ENCODE measurements around the gene GPR35.
A peak's percentile ranks its signal among the peaks of the same experiment; 100 is the strongest.

GPR35 gene

DNA sequence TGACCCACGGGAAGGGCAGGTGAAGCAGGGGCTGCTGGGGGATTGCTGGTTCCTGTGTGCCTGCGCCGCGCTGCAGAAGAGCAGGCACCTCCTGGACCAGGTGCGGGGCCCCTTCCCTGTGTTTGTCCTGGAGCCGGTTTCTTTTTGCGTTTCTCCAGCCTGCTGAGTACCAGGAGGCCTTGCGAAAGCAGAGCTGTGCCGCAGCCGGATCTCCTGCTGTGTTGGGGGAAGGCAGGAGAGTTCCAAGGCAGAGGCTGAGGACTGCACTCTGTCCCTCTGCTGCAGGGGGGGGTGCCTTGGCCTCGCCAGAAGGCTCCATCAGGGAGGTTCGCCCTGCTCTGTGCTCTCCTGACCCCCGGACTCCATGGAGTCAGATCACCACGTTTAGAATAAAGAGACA lies 35.9 kb upstream of the GPR35 start:
- no peak for DNase-seq

DNA sequence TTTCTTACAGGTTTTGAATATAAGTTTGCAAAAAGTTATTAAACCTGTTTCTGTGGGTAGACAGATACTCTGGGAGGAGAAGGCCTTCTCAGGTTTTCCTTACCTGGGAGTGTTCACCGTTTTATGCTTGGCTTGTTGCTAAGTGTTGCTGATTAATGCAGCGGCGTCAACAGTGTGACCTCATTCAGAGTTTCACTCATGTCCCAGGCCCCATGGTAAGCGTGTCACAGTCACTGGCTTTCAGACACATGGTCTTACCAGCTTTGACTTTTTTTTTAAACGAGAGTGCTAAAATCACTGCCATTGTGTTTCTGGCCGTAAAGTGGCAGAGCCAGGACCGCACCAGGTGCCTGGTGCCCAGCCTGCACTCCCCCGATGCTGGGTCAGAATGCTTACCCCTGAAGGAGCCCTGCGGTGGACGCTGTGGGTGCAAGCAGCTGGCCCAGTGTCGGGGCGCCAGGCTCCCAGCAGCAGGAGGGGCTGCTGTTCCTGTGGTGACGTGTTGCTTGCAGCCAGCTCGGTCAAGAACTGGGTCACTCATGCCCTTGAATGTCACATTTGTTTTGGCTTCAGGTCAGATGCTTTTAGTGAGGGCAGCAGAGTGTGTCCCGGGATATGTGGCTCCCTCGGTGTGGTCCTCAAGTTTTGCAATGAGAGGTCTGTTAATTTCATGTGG lies 35.3 kb upstream of the GPR35 start:
- no peak for DNase-seq

DNA sequence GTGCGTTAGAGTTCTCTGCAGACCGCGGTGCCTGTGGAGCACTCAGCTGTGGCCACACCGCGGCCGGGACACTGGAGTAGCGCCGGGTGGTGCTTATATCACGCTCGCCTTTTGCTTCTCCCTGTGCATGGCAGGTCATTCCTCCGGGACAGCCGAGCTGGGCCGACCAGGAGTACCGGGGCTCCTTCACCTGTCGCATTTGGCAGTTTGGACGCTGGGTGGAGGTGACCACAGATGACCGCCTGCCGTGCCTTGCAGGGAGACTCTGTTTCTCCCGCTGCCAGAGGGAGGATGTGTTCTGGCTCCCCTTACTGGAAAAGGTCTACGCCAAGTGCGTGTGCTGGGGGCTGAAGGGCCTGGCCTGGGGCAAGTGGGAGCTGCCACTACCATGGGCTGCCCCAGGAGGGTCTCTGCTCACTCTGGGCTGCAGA lies 34.6 kb upstream of the GPR35 start:
- no peak for DNase-seq

DNA sequence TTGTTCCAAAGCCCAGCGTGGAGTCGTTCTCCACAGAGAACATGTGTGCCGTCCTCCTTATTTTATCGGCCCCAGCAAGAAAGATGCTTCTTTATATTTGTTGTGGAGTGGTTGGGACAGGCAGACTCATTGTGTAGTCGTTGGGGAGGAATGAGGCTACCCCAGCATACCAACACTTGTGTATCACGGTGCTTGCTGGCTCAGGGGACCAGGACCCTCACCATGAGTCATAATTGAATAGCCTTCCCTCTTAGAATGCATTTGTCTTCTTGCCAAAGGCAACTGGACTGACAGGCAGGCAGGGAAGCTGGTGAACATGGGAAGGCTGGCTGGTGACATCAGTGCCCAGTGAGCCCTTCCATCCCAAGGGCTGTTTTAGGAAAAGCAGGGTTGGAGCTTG lies 34.1 kb upstream of the GPR35 start:
- no peak for DNase-seq

DNA sequence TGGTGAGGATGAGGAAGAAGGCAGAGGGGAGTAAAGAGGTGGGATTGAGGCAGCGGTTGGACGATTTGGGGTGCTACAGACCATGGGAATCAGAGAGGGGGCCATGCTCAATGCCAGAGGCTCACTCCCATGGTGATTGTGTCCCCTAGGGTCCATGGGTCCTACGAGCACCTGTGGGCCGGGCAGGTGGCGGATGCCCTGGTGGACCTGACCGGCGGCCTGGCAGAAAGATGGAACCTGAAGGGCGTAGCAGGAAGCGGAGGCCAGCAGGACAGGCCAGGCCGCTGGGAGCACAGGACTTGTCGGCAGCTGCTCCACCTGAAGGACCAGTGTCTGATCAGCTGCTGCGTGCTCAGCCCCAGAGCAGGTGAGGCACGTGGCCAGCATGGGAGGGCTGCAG lies 33.5 kb upstream of the GPR35 start:
- DNase-seq, result no peak

DNA sequence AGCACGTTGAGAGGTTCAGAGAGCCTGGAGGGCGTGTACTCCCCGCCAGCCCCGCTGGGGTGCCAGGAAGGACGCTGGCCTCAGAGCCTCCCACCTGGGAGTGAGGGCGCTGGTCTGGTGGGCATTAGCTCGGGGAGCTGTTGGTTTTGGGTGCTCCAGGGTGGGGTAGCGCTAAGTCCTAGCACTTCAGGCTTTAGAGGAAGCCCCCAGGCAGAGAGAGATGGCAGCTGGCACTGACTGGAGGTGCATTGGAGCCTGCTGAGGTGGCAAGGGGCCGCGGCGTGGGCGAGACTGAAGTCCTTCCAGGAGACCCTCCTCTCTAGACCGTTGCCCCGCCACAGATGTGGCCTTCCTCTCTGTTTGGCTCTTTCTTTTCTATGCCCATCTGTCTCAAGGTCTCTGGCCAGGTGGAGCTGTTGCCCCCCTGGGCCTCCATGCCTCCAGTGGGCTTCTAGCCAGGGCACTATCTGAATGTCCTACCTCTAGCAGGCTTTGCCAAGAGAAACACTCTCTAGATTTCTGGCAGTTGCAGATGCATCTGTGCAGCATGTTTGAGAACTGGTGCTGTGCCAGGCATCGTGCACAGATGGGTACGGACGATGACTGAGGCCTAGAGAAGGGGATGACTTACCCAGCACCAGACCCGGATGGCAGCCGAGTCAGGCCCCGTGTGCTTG lies 32.1 kb upstream of the GPR35 start:
- DNase-seq, result no peak

DNA sequence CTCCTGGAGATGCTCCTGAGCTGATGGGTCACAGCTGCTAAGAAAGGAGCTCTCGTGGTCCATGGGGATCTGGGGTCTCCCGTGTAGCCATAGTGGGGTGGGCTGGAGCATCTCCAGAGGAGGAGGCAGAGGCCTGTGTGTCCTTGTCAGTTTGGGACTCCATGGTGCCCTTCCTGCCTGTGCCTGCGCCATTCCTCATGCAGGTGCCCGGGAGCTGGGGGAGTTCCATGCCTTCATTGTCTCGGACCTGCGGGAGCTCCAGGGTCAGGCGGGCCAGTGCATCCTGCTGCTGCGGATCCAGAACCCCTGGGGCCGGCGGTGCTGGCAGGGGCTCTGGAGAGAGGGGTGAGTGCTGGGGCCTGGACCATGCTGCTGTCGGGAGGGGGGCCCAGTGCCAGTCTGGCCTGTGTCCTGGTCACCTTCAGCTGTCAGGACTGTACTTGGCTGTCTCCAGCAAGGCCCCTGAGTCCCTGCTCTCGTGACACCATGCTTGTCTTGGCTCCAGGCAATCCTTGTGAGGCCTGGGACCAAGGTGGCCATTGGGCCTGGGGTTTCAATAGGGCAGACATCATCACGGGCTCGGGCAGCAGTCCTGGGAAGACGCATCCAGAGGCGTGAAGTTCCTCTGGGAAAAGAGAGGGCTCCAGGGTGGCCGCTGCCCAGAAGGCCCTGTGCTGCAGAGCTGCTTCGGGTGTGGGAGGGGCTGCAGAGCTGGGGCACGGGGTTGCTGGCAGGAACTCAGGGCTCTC lies 31.4 kb upstream of the GPR35 start:
- DNase-seq, result no peak

DNA sequence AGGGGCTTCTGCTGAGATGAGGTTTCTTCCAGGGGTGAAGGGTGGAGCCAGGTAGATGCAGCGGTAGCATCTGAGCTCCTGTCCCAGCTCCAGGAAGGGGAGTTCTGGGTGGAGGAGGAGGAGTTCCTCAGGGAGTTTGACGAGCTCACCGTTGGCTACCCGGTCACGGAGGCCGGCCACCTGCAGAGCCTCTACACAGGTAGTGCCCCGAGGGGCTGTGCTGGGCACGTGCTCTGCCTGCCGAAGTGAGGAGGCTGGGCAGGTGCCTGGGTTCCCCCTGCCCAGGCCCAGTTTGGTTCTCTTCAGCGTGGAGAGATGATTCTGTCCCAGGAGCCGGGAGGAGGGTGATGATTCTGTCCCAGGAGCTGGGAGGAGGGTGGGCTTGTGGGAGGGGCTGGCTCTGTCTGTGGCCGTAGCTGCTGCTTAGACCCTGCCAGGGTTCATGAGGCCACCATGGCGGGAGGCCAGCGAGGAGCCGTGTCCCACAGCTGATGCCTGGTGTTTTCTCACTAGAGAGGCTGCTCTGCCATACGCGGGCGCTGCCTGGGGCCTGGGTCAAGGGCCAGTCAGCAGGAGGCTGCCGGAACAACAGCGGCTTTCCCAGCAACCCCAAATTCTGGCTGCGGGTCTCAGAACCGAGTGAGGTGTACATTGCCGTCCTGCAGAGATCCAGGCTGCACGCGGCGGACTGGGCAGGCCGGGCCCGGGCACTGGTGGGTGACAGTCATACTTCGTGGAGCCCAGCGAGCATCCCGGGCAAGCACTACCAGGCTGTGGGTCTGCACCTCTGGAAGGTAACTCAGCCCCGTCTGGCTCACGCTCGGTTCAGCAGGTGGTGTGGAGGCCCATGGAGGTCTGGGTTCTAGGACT lies 30.5 kb upstream of the GPR35 start:
- no peak for DNase-seq

DNA sequence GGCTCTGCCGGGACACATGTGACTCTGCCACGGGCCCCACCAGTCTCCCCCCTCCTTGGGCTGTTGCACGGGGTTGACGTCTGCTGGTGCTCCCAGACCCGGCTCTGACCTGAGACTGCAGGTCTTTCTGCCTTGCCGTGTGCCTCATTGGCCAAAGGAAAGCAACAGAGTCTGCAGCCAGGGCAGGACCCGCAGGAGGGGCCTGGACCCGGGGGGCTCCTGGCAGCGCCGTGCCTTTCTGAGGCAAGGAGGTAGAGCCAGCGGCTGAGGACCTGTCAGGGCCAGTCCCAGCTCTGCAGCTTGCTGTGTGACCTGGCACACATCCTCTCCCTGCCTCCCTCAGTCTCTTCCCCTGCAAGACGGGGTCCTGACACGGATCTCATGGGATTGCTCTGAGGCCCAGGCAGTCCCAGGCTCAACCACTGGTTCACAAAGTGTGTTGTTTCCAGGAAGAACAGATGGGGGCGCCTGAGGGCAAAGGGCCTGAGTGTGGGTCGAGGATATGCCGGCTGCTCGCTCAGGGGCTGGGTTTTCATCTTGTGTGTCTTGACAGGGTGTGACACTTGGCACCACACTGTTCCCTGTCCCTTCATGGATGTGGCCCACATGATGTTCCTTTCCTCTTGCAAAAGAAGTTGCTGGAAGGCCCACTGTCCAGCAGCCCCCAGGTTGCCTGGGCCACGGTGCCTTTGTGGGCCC lies 29.8 kb upstream of the GPR35 start:
- peak; percentile 8 for DNase-seq

DNA sequence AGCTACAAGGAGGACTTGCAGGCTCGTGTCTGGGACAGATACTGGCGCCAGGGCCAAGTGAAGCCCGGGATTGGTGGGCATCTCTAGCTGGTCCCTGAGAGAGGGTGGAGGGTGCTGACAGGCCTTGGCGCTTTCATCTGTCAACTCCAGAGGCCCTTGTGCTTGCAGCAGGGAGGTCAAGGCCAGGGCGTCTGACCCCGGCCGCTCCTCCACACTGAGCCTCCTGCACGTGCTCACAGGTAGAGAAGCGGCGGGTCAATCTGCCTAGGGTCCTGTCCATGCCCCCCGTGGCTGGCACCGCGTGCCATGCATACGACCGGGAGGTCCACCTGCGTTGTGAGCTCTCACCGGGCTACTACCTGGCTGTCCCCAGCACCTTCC lies 29.2 kb upstream of the GPR35 start:
- no peak for DNase-seq

DNA sequence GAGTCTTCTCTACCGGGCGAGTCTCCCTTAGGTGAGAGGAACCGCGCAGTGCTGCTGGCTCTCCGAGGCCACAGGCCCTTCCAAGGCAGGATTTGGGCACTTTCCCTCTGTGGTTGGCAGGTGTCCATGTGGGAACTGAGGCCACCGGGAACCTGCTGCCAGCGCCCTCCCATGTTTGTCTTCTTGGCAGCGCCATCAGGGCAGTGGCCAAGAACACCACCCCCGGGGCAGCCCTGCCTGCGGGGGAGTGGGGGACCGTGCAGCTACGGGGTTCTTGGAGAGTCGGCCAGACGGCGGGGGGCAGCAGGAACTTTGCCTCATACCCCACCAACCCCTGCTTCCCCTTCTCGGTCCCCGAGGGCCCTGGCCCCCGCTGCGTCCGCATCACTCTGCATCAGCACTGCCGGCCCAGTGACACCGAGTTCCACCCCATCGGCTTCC lies 28.8 kb upstream of the GPR35 start:
- no peak for DNase-seq

DNA sequence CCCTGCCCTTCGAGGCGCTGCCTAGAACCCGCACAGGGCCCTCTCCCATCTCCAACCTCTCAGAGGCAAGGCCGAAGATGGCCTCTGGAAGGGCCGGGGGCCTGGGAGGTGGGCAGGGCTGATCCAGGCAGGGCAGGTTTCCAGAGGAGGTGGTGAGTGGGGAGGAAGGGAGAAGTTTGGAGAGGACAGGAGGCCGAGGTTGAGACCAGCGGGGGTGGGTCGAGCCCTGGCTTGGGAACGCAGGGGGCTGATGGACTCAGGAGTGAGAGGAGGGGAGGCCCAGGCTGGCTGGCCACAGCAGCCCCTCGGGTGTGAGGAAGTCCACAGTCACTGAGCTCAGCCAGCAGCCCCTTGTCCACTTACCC lies 28.2 kb upstream of the GPR35 start:
- DNase-seq, result no peak

DNA sequence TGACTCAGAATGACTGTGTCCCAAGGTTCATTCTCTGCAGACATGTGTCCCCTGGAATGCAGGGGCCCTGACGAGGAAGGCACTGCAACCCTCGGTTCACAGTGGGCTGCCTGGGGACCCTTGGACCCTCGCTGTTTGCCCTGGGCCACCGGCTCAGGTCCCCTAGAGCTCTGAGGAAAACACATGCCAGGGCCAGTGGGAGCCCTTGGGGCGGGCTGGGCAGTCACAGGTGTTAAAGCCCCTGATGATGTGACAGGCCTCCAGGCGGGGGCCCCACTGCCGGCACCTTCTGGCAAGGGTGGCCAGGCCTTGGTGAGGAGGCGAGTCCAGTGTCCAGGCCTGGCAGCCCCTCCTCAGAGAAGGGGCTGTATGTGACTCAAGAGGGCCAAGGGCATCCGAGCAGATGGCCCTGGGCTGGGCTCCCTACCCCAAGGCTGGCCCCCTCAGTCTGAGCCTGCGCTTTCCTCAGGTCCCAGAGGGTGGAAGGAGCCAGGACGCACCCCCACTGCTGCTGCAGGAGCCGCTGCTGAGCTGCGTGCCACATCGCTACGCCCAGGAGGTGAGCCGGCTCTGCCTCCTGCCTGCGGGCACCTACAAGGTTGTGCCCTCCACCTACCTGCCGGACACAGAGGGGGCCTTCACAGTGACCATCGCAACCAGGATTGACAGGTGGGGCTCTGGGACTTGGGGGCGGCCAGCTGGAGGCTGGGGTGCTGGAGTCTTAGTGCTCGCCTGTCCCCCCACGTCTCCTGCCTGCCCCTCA lies 27.7 kb upstream of the GPR35 start:
- no peak for DNase-seq

DNA sequence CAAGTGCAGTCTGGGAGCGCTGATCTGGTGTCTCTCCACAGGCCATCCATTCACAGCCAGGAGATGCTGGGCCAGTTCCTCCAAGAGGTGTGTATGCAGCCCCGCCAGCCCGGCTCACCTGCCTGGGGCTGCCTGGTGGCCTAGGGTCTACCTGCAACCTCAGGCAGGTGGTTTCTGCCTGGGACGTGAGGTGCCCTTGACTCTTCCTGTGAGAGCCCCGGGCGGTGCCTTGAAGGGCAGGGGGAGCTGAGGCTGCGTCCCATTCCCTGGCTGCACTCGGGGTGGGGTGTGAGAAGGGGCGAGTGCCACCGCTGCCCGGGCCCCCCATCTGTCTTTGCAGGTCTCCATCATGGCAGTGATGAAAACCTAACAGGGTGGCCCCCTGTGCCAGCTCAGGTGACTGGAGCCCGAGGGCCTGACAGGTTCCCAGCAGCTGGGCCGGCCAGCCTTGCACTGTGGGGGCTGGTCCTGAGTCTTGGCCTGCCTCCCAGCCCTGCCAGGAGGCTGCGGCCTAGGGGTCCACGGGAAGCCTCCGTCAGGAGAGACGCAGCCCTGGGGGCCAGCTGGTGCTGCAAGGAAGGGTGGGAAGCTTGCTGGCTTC lies 26.9 kb upstream of the GPR35 start:
- no peak for DNase-seq

DNA sequence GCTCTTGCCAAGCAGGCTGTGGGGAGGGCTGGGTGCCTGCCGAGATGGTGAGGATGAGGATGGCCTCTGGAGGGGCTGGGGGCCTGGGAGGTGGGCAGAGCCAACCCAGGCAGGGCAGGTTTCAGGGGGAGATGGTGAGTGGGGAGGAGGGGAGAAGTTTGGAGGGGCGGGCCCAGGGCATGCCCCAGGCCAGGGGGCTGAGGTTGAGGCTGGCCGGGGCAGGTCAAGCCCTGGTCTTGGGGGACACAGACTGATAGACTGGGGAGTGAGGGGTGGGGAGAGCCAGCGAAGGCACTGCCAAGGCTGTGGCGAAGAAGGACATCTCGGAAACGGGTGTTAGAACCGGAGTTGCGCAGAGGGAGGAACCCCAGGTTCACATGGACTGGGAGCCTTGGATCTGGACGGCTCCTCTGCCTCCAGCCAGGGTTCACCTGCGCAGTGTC lies 26.1 kb upstream of the GPR35 start:
- no peak for DNase-seq

DNA sequence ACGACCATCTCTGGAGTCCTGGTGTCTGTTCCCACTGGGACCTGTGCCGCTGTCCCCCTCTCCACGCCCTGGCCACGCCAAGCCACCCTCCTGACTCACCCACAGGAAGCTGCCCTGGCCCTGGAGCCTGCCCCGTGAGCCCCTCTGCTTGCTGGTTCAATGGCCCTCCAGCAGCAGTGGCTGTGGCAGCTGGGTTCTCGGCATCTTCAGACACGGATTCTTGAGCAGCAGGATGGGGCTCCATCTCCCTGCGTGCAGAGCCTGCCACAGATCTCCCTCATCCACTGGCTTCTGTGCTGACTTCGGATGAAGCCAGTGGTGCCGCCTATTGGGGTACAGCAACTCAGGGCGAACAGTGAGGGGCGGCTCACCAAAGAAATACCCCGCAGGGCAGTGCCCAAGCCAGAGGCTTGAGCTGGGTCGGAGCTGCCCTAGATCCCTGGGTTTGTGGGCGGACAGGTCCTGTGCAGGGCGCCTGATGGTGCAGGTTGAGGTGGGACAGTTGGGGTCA lies 24.8 kb upstream of the GPR35 start:
- no peak for DNase-seq

DNA sequence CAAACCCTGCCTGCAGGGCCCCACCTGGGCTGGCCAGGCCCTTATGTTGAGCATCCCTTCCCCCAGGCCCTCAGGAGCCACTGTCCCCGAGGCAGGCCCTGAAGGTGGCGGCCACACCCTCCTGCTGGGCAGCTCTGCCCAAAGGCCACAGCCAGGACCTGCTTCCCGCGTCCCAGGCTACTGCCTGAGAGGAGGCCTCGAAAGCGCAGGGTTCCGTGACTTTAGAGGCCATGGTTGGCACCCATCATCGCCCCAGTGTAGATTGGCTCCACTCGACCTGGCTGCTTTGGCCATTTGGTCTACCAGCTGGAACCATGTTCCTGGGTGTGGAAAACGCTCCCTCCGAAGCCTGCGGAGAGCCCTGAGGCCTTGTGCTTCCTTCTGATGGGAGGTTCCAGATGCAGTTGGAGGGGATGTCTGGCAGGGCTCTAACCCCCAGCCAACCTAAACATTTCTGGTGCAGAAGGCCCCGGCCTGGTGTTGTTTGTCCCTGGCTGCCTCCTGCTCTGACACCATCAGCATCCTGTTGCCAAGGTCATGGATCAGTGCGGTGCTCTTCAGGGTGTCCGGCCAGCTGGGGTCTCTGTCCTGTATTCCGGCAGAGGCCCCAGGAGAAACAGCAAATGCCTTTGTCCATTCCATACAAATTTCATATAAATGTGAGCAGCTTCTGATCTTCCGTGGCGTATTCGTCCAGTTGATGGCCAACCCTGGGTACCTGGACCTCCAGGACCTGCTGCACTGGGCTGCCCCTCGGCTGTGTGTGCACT lies 24.0 kb upstream of the GPR35 start:
- DNase-seq, result no peak

DNA sequence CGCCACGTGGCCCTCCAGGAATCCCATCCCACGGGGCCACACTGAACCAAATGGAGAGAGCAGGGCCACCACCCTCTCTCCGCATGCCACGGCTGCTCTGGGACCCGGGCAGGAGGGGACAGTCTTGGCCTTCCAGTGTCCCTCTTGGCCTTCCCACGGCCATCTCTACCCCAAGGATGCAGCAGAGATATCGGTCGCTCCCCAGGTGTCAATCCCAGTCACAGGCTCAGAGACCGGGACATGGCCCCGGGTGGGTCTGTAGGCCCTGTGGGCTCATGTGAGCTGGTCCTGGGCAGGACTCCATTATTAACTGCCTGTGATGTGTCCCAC lies 23.5 kb upstream of the GPR35 start:
- no peak for DNase-seq

DNA sequence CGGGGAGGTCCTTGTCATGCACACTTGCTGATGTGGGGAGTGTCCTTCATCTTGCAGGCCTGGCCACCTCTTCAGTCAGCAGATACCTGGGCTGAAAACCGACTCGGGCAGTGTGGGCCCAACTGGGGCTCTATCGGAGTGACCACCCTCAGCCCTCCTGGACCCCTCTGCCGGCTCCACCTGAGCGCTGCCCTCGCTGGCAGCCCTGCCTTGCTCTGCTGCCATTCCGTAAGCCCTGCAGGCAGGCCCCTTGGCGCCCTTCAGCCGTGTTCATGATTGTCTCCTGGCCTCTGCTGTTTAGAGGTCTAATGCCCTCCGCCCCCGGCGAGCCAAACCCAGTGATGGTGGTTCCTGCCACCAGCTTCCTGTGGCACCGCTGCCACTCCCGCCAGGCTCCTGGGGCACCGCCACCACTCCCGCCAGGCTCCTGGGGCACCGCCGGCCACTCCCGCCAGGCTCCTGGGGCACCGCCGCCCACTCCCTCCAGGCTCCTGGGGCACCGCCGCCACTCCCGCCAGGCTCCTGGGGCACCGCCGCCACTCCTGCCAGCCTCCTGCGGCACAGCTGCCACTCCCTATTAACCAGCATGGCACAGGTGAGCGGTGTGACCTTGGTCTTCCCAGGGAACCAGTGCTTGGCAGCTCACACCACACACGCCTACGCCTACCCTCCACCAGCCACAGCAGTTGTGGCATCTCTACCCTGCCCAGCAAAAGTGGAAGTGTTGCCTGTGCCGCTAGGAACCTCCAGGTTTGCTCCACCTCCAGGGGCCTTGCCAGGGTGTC lies 22.8 kb upstream of the GPR35 start:
- no peak for DNase-seq
